ENCODE measurements around the gene CCDC38.

CCDC38 gene

GRCh38 chr12:95967301-95967700 lies 24.9 kb upstream of the CCDC38 start:
- no peak overlapping the region for H3K4ac ChIP-seq (ENCODE audit: low read depth, low read length)
- H3K79me2 ChIP-seq (ENCODE audit: control insufficient read depth, insufficient read depth, low read length) = no peaks in the 10 kb centered on the region
- no peak overlapping the region for H2BK120ac ChIP-seq (ENCODE audit: low read depth, low read length)
- H3K4me3 ChIP-seq (ENCODE audit: low read length) = no peak overlapping the region
- no peak overlapping the region for H3K9ac ChIP-seq (ENCODE audit: low read length)
- H2BK15ac ChIP-seq (replicated peaks; ENCODE audit: low read depth) = no peak overlapping the region
- no peak overlapping the region for H3K27ac ChIP-seq (ENCODE audit: low read depth, low read length)
- H3K79me1 ChIP-seq (ENCODE audit: low read length) = no peaks in the 10 kb centered on the region
- no peak overlapping the region for H3K18ac ChIP-seq (ENCODE audit: low read length)
- H3K27me3 ChIP-seq (ENCODE audit: insufficient read depth, low read length, poor library complexity) = no peaks in the 10 kb centered on the region
- H2AK5ac ChIP-seq (ENCODE audit: low read length) = no peak overlapping the region
- no peak overlapping the region for H4K5ac ChIP-seq (ENCODE audit: low read length)
- no peak overlapping the region for H4K8ac ChIP-seq (ENCODE audit: low read depth, low read length)
- H3K56ac ChIP-seq (ENCODE audit: low read length) = no peak overlapping the region
- no CpG with 5 or more reads among the region's 2 CpGs for WGBS (ENCODE audit: extremely low coverage, insufficient coverage, low lambda C conversion rate)
- no peaks in the 10 kb centered on the region for H3K36me3 ChIP-seq (ENCODE audit: control insufficient read depth, insufficient read depth, low read length)
- no peak overlapping the region for H2BK5ac ChIP-seq (ENCODE audit: low read length)
- no peak overlapping the region for H3K4me2 ChIP-seq (ENCODE audit: low read length)
- no peaks in the 10 kb centered on the region for H3K4me1 ChIP-seq (ENCODE audit: control insufficient read depth, low read depth, low read length)
- no peak for DNase-seq
- no peak overlapping the region for H3K23ac ChIP-seq (ENCODE audit: low read length)

GRCh38 chr12:95966287-95966870 lies 24.0 kb upstream of the CCDC38 start:
- Histone ChIP-seq H2AK5ac (ENCODE audit: low read length) (no peak overlapping the region), H3K79me2 (ENCODE audit: control insufficient read depth, insufficient read depth, low read length) (no peaks in the 10 kb centered on the region), H4K8ac (ENCODE audit: low read depth, low read length) (no peak overlapping the region), H3K18ac (ENCODE audit: low read length) (no peak overlapping the region), H2BK120ac (ENCODE audit: low read depth, low read length) (no peak overlapping the region), H2BK15ac (replicated peaks; ENCODE audit: low read depth) (no peak overlapping the region), H3K4ac (ENCODE audit: low read depth, low read length) (no peak overlapping the region), H4K5ac (ENCODE audit: low read length) (no peak overlapping the region), H3K4me3 (ENCODE audit: low read length) (no peak overlapping the region), H3K9ac (ENCODE audit: low read length) (no peak overlapping the region), H3K36me3 (ENCODE audit: control insufficient read depth, insufficient read depth, low read length) (no peaks in the 10 kb centered on the region), H3K56ac (ENCODE audit: low read length) (no peak overlapping the region), H3K4me1 (ENCODE audit: control insufficient read depth, low read depth, low read length) (no peaks in the 10 kb centered on the region), H3K27me3 (ENCODE audit: insufficient read depth, low read length, poor library complexity) (no peaks in the 10 kb centered on the region), H2BK5ac (ENCODE audit: low read length) (no peak overlapping the region), H3K4me2 (ENCODE audit: low read length) (no peak overlapping the region), H3K23ac (ENCODE audit: low read length) (no peak overlapping the region), H3K79me1 (ENCODE audit: low read length) (no peaks in the 10 kb centered on the region), H3K27ac (ENCODE audit: low read depth, low read length) (no peak overlapping the region)
- no peak for DNase-seq
- no CpG with 5 or more reads among the region's 7 CpGs for WGBS (ENCODE audit: extremely low coverage, insufficient coverage, low lambda C conversion rate)

GRCh38 chr12:95963096-95963495 lies 20.7 kb upstream of the CCDC38 start:
- H2BK120ac ChIP-seq (ENCODE audit: low read depth, low read length) = no peak overlapping the region

GRCh38 chr12:95962222-95962621 lies 19.8 kb upstream of the CCDC38 start:
- no peak overlapping the region for H3K4me3 ChIP-seq (ENCODE audit: low read length)
- no peak overlapping the region for H2BK120ac ChIP-seq (ENCODE audit: low read depth, low read length)
- H3K27me3 ChIP-seq (ENCODE audit: insufficient read depth, low read length, poor library complexity) = no peaks in the 10 kb centered on the region
- H3K23ac ChIP-seq (ENCODE audit: low read length) = no peak overlapping the region
- H3K4me1 ChIP-seq (ENCODE audit: control insufficient read depth, low read depth, low read length) = no peaks in the 10 kb centered on the region
- H3K18ac ChIP-seq (ENCODE audit: low read length) = no peak overlapping the region
- no peak overlapping the region for H4K8ac ChIP-seq (ENCODE audit: low read depth, low read length)
- no peaks in the 10 kb centered on the region for H3K36me3 ChIP-seq (ENCODE audit: control insufficient read depth, insufficient read depth, low read length)
- no CpG with 5 or more reads among the region's 7 CpGs for WGBS (ENCODE audit: extremely low coverage, insufficient coverage, low lambda C conversion rate)
- no peak overlapping the region for H4K5ac ChIP-seq (ENCODE audit: low read length)
- H2AK5ac ChIP-seq (ENCODE audit: low read length) = no peak overlapping the region
- H2BK5ac ChIP-seq (ENCODE audit: low read length) = no peak overlapping the region
- H3K9ac ChIP-seq (ENCODE audit: low read length) = no peak overlapping the region
- no peak overlapping the region for H3K27ac ChIP-seq (ENCODE audit: low read depth, low read length)
- no peak overlapping the region for H3K4me2 ChIP-seq (ENCODE audit: low read length)
- no peaks in the 10 kb centered on the region for H3K79me2 ChIP-seq (ENCODE audit: control insufficient read depth, insufficient read depth, low read length)
- H3K4ac ChIP-seq (ENCODE audit: low read depth, low read length) = no peak overlapping the region
- H2BK15ac ChIP-seq (replicated peaks; ENCODE audit: low read depth) = no peak overlapping the region
- DNase-seq = no peak
- H3K79me1 ChIP-seq (ENCODE audit: low read length) = no peaks in the 10 kb centered on the region
- H3K56ac ChIP-seq (ENCODE audit: low read length) = no peak overlapping the region

More at GRCh38 chr12:95963096-95963495, 20.7 kb upstream of the CCDC38 start:
- H3K27me3 ChIP-seq (ENCODE audit: insufficient read depth, low read length, poor library complexity) = no peaks in the 10 kb centered on the region
- no peak overlapping the region for H3K4ac ChIP-seq (ENCODE audit: low read depth, low read length)
- H3K4me3 ChIP-seq (ENCODE audit: low read length) = no peak overlapping the region
- WGBS (ENCODE audit: extremely low coverage, insufficient coverage, low lambda C conversion rate) = no CpG with 5 or more reads among the region's 2 CpGs
- no peak overlapping the region for H4K8ac ChIP-seq (ENCODE audit: low read depth, low read length)
- no peak overlapping the region for H3K27ac ChIP-seq (ENCODE audit: low read depth, low read length)
- H3K23ac ChIP-seq (ENCODE audit: low read length) = no peak overlapping the region
- H3K9ac ChIP-seq (ENCODE audit: low read length) = no peak overlapping the region
- H3K56ac ChIP-seq (ENCODE audit: low read length) = no peak overlapping the region
- no peaks in the 10 kb centered on the region for H3K4me1 ChIP-seq (ENCODE audit: control insufficient read depth, low read depth, low read length)
- no peaks in the 10 kb centered on the region for H3K36me3 ChIP-seq (ENCODE audit: control insufficient read depth, insufficient read depth, low read length)
- no peaks in the 10 kb centered on the region for H3K79me1 ChIP-seq (ENCODE audit: low read length)
- no peaks in the 10 kb centered on the region for H3K79me2 ChIP-seq (ENCODE audit: control insufficient read depth, insufficient read depth, low read length)
- no peak overlapping the region for H3K4me2 ChIP-seq (ENCODE audit: low read length)
- no peak overlapping the region for H2AK5ac ChIP-seq (ENCODE audit: low read length)
- H4K5ac ChIP-seq (ENCODE audit: low read length) = no peak overlapping the region
- H2BK5ac ChIP-seq (ENCODE audit: low read length) = no peak overlapping the region
- peak; percentile 67 for DNase-seq
- no peak overlapping the region for H2BK15ac ChIP-seq (replicated peaks; ENCODE audit: low read depth)
- H3K18ac ChIP-seq (ENCODE audit: low read length) = no peak overlapping the region

- Histone ChIP-seq H4K5ac (ENCODE audit: low read length) (no peak overlapping the region), H3K79me2 (ENCODE audit: control insufficient read depth, insufficient read depth, low read length) (no peaks in the 10 kb centered on the region), H4K8ac (ENCODE audit: low read depth, low read length) (no peak overlapping the region), H3K56ac (ENCODE audit: low read length) (no peak overlapping the region), H3K4ac (ENCODE audit: low read depth, low read length) (no peak overlapping the region), H3K18ac (ENCODE audit: low read length) (no peak overlapping the region), H2BK5ac (ENCODE audit: low read length) (no peak overlapping the region), H2BK120ac (ENCODE audit: low read depth, low read length) (no peak overlapping the region), H3K4me3 (ENCODE audit: low read length) (no peak overlapping the region), H3K9ac (ENCODE audit: low read length) (no peak overlapping the region), H3K23ac (ENCODE audit: low read length) (no peak overlapping the region), H2AK5ac (ENCODE audit: low read length) (no peak overlapping the region), H3K4me2 (ENCODE audit: low read length) (no peak overlapping the region), H3K36me3 (ENCODE audit: control insufficient read depth, insufficient read depth, low read length) (no peaks in the 10 kb centered on the region), H2BK15ac (replicated peaks; ENCODE audit: low read depth) (no peak overlapping the region), H3K27me3 (ENCODE audit: insufficient read depth, low read length, poor library complexity) (no peaks in the 10 kb centered on the region), H3K79me1 (ENCODE audit: low read length) (no peaks in the 10 kb centered on the region), H3K27ac (ENCODE audit: low read depth, low read length) (no peak overlapping the region), H3K4me1 (ENCODE audit: control insufficient read depth, low read depth, low read length) (no peaks in the 10 kb centered on the region)
- DNase-seq = no peak
- WGBS (ENCODE audit: extremely low coverage, insufficient coverage, low lambda C conversion rate) = no CpG with 5 or more reads among the region's 5 CpGs
These were observed 17.8 kb upstream of the CCDC38 start for GRCh38 chr12:95960241-95960640.

GRCh38 chr12:95959107-95959506 lies 16.7 kb upstream of the CCDC38 start:
- Histone ChIP-seq H3K36me3 (ENCODE audit: control insufficient read depth, insufficient read depth, low read length) (no peaks in the 10 kb centered on the region), H4K8ac (ENCODE audit: low read depth, low read length) (no peak overlapping the region), H2AK5ac (ENCODE audit: low read length) (no peak overlapping the region), H3K79me1 (ENCODE audit: low read length) (no peaks in the 10 kb centered on the region), H3K27me3 (ENCODE audit: insufficient read depth, low read length, poor library complexity) (no peaks in the 10 kb centered on the region), H3K9ac (ENCODE audit: low read length) (no peak overlapping the region), H3K4me2 (ENCODE audit: low read length) (no peak overlapping the region), H2BK120ac (ENCODE audit: low read depth, low read length) (no peak overlapping the region), H3K4me3 (ENCODE audit: low read length) (no peak overlapping the region), H2BK5ac (ENCODE audit: low read length) (no peak overlapping the region), H3K4me1 (ENCODE audit: control insufficient read depth, low read depth, low read length) (no peaks in the 10 kb centered on the region), H3K56ac (ENCODE audit: low read length) (no peak overlapping the region), H3K79me2 (ENCODE audit: control insufficient read depth, insufficient read depth, low read length) (no peaks in the 10 kb centered on the region), H4K5ac (ENCODE audit: low read length) (no peak overlapping the region), H3K23ac (ENCODE audit: low read length) (no peak overlapping the region), H2BK15ac (replicated peaks; ENCODE audit: low read depth) (no peak overlapping the region), H3K27ac (ENCODE audit: low read depth, low read length) (no peak overlapping the region), H3K18ac (ENCODE audit: low read length) (no peak overlapping the region), H3K4ac (ENCODE audit: low read depth, low read length) (no peak overlapping the region)
- DNase-seq = peak; percentile 54
- no CpG with 5 or more reads among the region's 1 CpG for WGBS (ENCODE audit: extremely low coverage, insufficient coverage, low lambda C conversion rate)

All from mesendoderm (in vitro differentiated cells).